B cell (primary cell): ENCODE measurements around the gene SEC63. TPM values are rescaled to one million over a fixed set of nuclear protein-coding genes. Genes with fewer than 3 reads are reported as not detected.
A peak's percentile ranks its signal among the peaks of the same experiment; 100 is the strongest.

Source experiments
- ATAC-seq: fragments of 200-7000 bp; cut with Tn5 transposase; one replicate; pipeline ENCODE4 v1.10.0; 2021; ENCODE audit warnings: low read depth, mild to moderate bottlenecking, moderate number of reproducible peaks, moderate library complexity
- CTCF ChIA-PET: fragments of 350-600 bp; sonication (Branson Sonifier 250); formaldehyde crosslinking; loops from one replicate; lab custom pipeline; 2021; ENCODE audit warnings: antibody characterized with exemption, inconsistent platforms; lab: Charles Lee
- POLR2A ChIA-PET: fragments of 350-600 bp; sonication (Branson Sonifier 250); formaldehyde crosslinking; loops from one replicate; lab custom pipeline; 2021; ENCODE audit warnings: antibody characterized with exemption; lab: Charles Lee
- DNase-seq: peaks from one replicate; pipeline ENCODE4 v3.0.0; 2013
- H2AFZ ChIP-seq: 2 replicates; pipeline ENCODE4 v1.6.1; 2012; ENCODE audit warnings: mild to moderate bottlenecking, low read depth, low read length; ENCODE audit not compliant: insufficient read depth, poor library complexity, severe bottlenecking
- H3K27ac ChIP-seq, 2 donors: 1 replicate in 1 of 2; 2 replicates in 1 of 2; pipeline ENCODE4 v1.5.1; 2012 to 2013; ENCODE audit warnings: low read length in 2 of 2, mild to moderate bottlenecking in 2 of 2, moderate library complexity in 1 of 2
- H3K27me3 ChIP-seq, 4 experiments: fragments of 200-600 bp in 1 of 4; sonication (generic) in 1 of 4; replicated peaks in 1 of 4; 1 replicate in 2 of 4; 2 replicates in 2 of 4; pipeline versions ENCODE4 v1.6.1 to v1.7.0; 2013 to 2016; ENCODE audit warnings: low read length in 3 of 4, mild to moderate bottlenecking in 2 of 4, mixed read lengths in 1 of 4, moderate library complexity in 1 of 4; ENCODE audit not compliant: insufficient read depth in 4 of 4, control insufficient read depth in 3 of 4; ENCODE audit errors: control extremely low read depth in 1 of 4
- H3K36me3 ChIP-seq, 2 experiments: replicated peaks in 1 of 2; 1 replicate in 1 of 2; 2 replicates in 1 of 2; pipeline versions ENCODE4 v1.6.1 to v1.7.1; 2013; ENCODE audit warnings: low read length in 1 of 2; ENCODE audit not compliant: insufficient read depth in 2 of 2, control insufficient read depth in 1 of 2; ENCODE audit errors: control extremely low read depth in 1 of 2, extremely low read depth in 1 of 2
- H3K4me1 ChIP-seq, 2 donors: fragments of 200-600 bp in 1 of 2; sonication (generic) in 1 of 2; 1 replicate in 1 of 2; 2 replicates in 1 of 2; pipeline versions ENCODE4 v1.5.1 to v1.6.1; 2013 to 2017; ENCODE audit warnings: low read length in 2 of 2; ENCODE audit not compliant: control insufficient read depth in 2 of 2, insufficient read depth in 2 of 2
- H3K4me2 ChIP-seq: replicated peaks from 2 replicates; pipeline ENCODE3; 2012; ENCODE audit warnings: mild to moderate bottlenecking, low read depth, low read length; ENCODE audit not compliant: poor library complexity, severe bottlenecking
- H3K4me3 ChIP-seq, 5 experiments: fragments of 200-600 bp in 1 of 5; sonication (generic) in 1 of 5; 1 replicate in 3 of 5; 2 replicates in 2 of 5; pipeline versions ENCODE4 v1.5.1 to v1.7.0; 2011 to 2016; ENCODE audit warnings: low read length in 4 of 5, mild to moderate bottlenecking in 4 of 5, low read depth in 2 of 5, control low read depth in 1 of 5, moderate library complexity in 1 of 5; ENCODE audit not compliant: insufficient read depth in 1 of 5; ENCODE audit errors: control extremely low read depth in 1 of 5, extremely low read depth in 1 of 5
- H3K79me2 ChIP-seq: fragments of 200-600 bp; sonication (generic); one replicate; pipeline ENCODE4 v1.6.0; 2016; ENCODE audit warnings: low read length; ENCODE audit not compliant: control insufficient read depth, insufficient read depth
- H3K9ac ChIP-seq: fragments of 200-600 bp; sonication (generic); 2 replicates; pipeline ENCODE4 v1.6.1; 2017; ENCODE audit warnings: mild to moderate bottlenecking, low read length, moderate library complexity
- H3K9me3 ChIP-seq, 3 donors: one replicate each; pipeline versions ENCODE4 v1.6.1 to v1.7.1; 2013; ENCODE audit warnings: low read length in 2 of 3; ENCODE audit not compliant: control insufficient read depth in 2 of 3, insufficient read depth in 1 of 3; ENCODE audit errors: control extremely low read depth in 1 of 3
- H4K20me1 ChIP-seq: 2 replicates; pipeline ENCODE4 v1.6.0; 2012; ENCODE audit warnings: mild to moderate bottlenecking, low read length; ENCODE audit not compliant: insufficient read depth, control insufficient read depth, poor library complexity, severe bottlenecking
- H3K27ac Mint-ChIP-seq: one replicate; pipeline ENCODE4 v1.8.0; 2021; ENCODE audit warnings: mixed read lengths
- H3K27me3 Mint-ChIP-seq: one replicate; pipeline ENCODE4 v1.8.0; 2021; ENCODE audit warnings: mixed read lengths
- H3K4me1 Mint-ChIP-seq: one replicate; pipeline ENCODE4 v1.8.0; 2021; ENCODE audit warnings: mixed read lengths
- H3K4me3 Mint-ChIP-seq: one replicate; pipeline ENCODE4 v1.8.0; 2021; ENCODE audit warnings: mixed read lengths
- H3K9me3 Mint-ChIP-seq: one replicate; pipeline ENCODE4 v1.8.0; 2022; ENCODE audit warnings: mixed read lengths; ENCODE audit not compliant: insufficient read depth
- EZH2 ChIP-seq: IDR thresholded peaks from 2 replicates; pipeline ENCODE4 v1.6.1; 2012; ENCODE audit warnings: borderline replicate concordance, low read depth, mild to moderate bottlenecking, moderate library complexity, low read length; ENCODE audit not compliant: insufficient read depth, poor library complexity, severe bottlenecking
- WGBS: methylation state at CpG from one replicate; pipeline ENCODE4 v1.1.5; 2013; ENCODE audit warnings: missing lambda C conversion rate; ENCODE audit not compliant: insufficient coverage; 5-methylcytosine and 5-hydroxymethylcytosine counted together
- intact Hi-C: fragments of 100-400 bp; cut with micrococcal nuclease; formaldehyde crosslinking; loops from one replicate; pipeline ENCODE4 v1.10.0; 2022
- polyA plus RNA-seq: library from polyadenylated mRNA; depleted of rRNA; stranded (reverse); fragments of >200 nt; gene quantifications from 2 replicates; pipeline ENCODE4 v1.2.3, GENCODE V29; 2012
- total RNA-seq, 2 donors: library from RNA; stranded (reverse); fragments of 120-200 nt in 1 of 2; gene quantifications; 1 replicate in 1 of 2; 2 replicates in 1 of 2; pipeline versions ENCODE4 v1.2.3 to v1.2.4, GENCODE V29; 2013 to 2022
- TF ChIP-seq, protein P1 (sequence below): fragments of 200-600 bp; IDR thresholded peaks from one replicate; pipeline ENCODE4 v1.8.0; 2022; ENCODE audit warnings: antibody characterized with exemption, mild to moderate bottlenecking

SEC63 gene
- total and polyA plus RNA-seq, 2 donors (not counting 1 experiment from before 2014, with no cell fraction given), result 12.5 to 79.5 TPM

DNA sequence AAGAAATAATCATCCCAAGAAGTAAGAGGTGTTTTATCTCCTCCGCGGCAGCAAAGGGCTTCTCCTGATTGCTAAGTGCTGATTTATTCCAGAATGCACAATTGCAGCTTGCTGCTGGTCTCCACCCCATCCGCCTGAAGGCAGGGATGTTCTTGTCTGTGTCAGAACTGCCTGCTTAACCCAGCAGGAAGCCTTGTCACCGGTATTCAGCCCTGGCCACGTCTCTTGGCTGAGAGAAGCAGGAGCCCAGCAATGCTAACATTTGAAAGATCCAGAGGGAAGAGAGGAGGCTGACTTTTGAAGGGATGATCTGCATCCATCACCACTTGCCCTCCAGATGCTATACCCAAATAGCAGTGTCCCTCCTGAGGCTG, 138.1 kb downstream of the SEC63 start:
- Histone ChIP-seq H3K27me3 (no peaks in the 10 kb centered on the region), H3K36me3 (peaks cover 0 to 5% of the 10 kb centered on the region in 2 experiments), H3K9ac (peak overlapping the region; percentile 82), H3K79me2 (peaks cover 50% of the 10 kb centered on the region), H3K4me1 (peaks cover 49 to 62% of the 10 kb centered on the region in 2 donors), H2AFZ (peak overlapping the region; percentile 49), H3K27ac (peak overlapping the region in 1 of 2 donors; percentile 95), H4K20me1 (no peaks in the 10 kb centered on the region), H3K4me2 (peak overlapping the region; percentile 75), H3K4me3 (peak overlapping the region in 1 of 5 experiments; percentile 39), H3K9me3 (no peaks in the 10 kb centered on the region)
- 61% methylated on average over 3 of the region's 5 CpGs for WGBS
- TF ChIP-seq, protein P1, sequence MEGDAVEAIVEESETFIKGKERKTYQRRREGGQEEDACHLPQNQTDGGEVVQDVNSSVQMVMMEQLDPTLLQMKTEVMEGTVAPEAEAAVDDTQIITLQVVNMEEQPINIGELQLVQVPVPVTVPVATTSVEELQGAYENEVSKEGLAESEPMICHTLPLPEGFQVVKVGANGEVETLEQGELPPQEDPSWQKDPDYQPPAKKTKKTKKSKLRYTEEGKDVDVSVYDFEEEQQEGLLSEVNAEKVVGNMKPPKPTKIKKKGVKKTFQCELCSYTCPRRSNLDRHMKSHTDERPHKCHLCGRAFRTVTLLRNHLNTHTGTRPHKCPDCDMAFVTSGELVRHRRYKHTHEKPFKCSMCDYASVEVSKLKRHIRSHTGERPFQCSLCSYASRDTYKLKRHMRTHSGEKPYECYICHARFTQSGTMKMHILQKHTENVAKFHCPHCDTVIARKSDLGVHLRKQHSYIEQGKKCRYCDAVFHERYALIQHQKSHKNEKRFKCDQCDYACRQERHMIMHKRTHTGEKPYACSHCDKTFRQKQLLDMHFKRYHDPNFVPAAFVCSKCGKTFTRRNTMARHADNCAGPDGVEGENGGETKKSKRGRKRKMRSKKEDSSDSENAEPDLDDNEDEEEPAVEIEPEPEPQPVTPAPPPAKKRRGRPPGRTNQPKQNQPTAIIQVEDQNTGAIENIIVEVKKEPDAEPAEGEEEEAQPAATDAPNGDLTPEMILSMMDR, result no peak
- TF ChIP-seq EZH2, result no peak
- CTCF ChIA-PET, result interaction anchor here (4.1 kb wide), 1 partner anchor 28 kb away, joined by 17 read pairs; no protein-coding TSS in a partner anchor
- POLR2A ChIA-PET, result no interaction called here
- ATAC-seq, result no peak
- intact Hi-C loops, result loop anchor here (5.0 kb wide), 2 partner anchors 72 to 93 kb away; no protein-coding TSS in a partner anchor
- no peak for DNase-seq
- Mint-ChIP-seq H3K4me3 (peak overlapping the region; percentile 68), H3K27ac (peak overlapping the region; percentile 70), H3K9me3 (no peaks in the 10 kb centered on the region), H3K27me3 (no peaks in the 10 kb centered on the region), H3K4me1 (peaks cover 69% of the 10 kb centered on the region)

DNA sequence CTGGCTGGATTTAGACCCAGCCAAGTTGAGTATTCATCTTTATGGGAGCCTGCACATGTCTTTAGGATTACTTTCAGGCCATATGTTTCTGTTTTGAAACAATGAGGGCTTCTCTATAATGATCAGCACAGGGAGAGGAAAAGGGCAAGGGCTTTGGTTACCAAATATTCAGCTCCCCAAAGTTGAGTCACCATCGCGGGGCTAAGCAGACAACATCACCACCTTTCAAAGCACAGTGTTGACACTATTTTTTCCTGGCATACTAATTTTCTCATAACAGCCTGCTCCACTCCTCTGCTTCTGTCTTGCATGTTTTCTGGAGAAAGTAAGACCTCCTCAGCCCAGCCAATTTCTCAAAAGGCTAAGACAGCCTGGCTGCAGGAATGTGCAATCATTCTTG, 138.8 kb downstream of the SEC63 start:
- H3K27ac Mint-ChIP-seq, result peak overlapping the region; percentile 70
- Histone ChIP-seq H3K4me2 (no peak overlapping the region), H3K4me3 (no peak overlapping the region), H3K9ac (no peak overlapping the region), H3K27me3 (no peaks in the 10 kb centered on the region), H3K4me1 (peaks cover 44 to 55% of the 10 kb centered on the region in 2 donors), H3K9me3 (no peaks in the 10 kb centered on the region), H3K27ac (no peak overlapping the region), H2AFZ (no peak overlapping the region), H3K36me3 (peaks cover 0 to 5% of the 10 kb centered on the region in 2 experiments), H4K20me1 (no peaks in the 10 kb centered on the region), H3K79me2 (peaks cover 52% of the 10 kb centered on the region)
- no peak for TF ChIP-seq EZH2
- TF ChIP-seq, protein P1, result no peak
- ATAC-seq, result no peak
- no peak for DNase-seq
- intact Hi-C loops, result no loop called here
- H3K4me1 Mint-ChIP-seq, result peaks cover 61% of the 10 kb centered on the region
- CTCF ChIA-PET, result interaction anchor here (4.1 kb wide), 1 partner anchor 29 kb away, joined by 17 read pairs; no protein-coding TSS in a partner anchor
- H3K27me3 Mint-ChIP-seq, result no peaks in the 10 kb centered on the region
- WGBS, result 80% methylated on average over 2 of the region's 2 CpGs
- H3K9me3 Mint-ChIP-seq, result no peaks in the 10 kb centered on the region
- H3K4me3 Mint-ChIP-seq, result no peak overlapping the region
- POLR2A ChIA-PET, result no interaction called here
